ENCODE measurements around the gene PPP2R5C. TPM values are rescaled to one million over a fixed set of nuclear protein-coding genes. Genes with fewer than 3 reads are reported as not detected.
"Not testable (repeated sequence)": the region's sequence is repeated elsewhere in the genome, so short reads cannot be mapped to it uniquely, and the experiment has no call there.

PPP2R5C gene
- polyA plus RNA-seq, 3 donors, result 92.1 to 105 (median 95.3) TPM

- DNase-seq, result no peak
Observed at GRCh38 chr14:101774814-101775213, 13.3 kb downstream of the PPP2R5C start.

GRCh38 chr14:101775826-101776225, 14.3 kb downstream of the PPP2R5C start:
- no peak for DNase-seq

GRCh38 chr14:101776344-101776743, 14.8 kb downstream of the PPP2R5C start:
- DNase-seq, result no peak

- no peak for DNase-seq
Observed at GRCh38 chr14:101780390-101780789, 18.9 kb downstream of the PPP2R5C start.

GRCh38 chr14:101780887-101781239, 19.4 kb downstream of the PPP2R5C start:
- no peak for DNase-seq

- DNase-seq, result no peak
Observed at GRCh38 chr14:101781240-101782061, 19.9 kb downstream of the PPP2R5C start.

GRCh38 chr14:101783260-101784016, 21.9 kb downstream of the PPP2R5C start:
- DNase-seq, result no peak

- DNase-seq, result no peak
Observed at GRCh38 chr14:101784631-101785030, 23.1 kb downstream of the PPP2R5C start.

- DNase-seq, result no peak
Observed at GRCh38 chr14:101788016-101788635, 26.6 kb downstream of the PPP2R5C start.

- no peak for DNase-seq
Observed at GRCh38 chr14:101789222-101789621, 27.7 kb downstream of the PPP2R5C start.

GRCh38 chr14:101790232-101790631, 28.7 kb downstream of the PPP2R5C start:
- no peak for DNase-seq

- DNase-seq, result no peak
Observed at GRCh38 chr14:101791919-101792572, 30.5 kb downstream of the PPP2R5C start.

- no peak for DNase-seq
Observed at GRCh38 chr14:101796016-101796415, 34.5 kb downstream of the PPP2R5C start.

- no peak for DNase-seq
Observed at GRCh38 chr14:101796479-101796878, 35.0 kb downstream of the PPP2R5C start.

GRCh38 chr14:101797856-101798255, 36.3 kb downstream of the PPP2R5C start:
- no peak for DNase-seq

GRCh38 chr14:101804373-101804772, 42.9 kb downstream of the PPP2R5C start:
- DNase-seq, result not testable (repeated sequence)

GRCh38 chr14:101806252-101806651, 44.7 kb downstream of the PPP2R5C start:
- not testable (repeated sequence) for DNase-seq

- DNase-seq, result no peak
Observed at GRCh38 chr14:101808020-101808641, 46.6 kb downstream of the PPP2R5C start.

GRCh38 chr14:101808894-101809670, 47.6 kb downstream of the PPP2R5C start:
- DNase-seq, result no peak

GRCh38 chr14:101809671-101810514, 48.4 kb downstream of the PPP2R5C start:
- peak; percentile 95 for DNase-seq

Data from renal pelvis (tissue), 4 donors.